SU-DHL-6 (cell line): ENCODE measurements around the gene HOXB5.

ENCODE experiments used
- H2AFZ ChIP-seq: fragments of 200-600 bp; sonication (generic); 2 replicates; pipeline ENCODE4 v1.6.1; 2014; ENCODE audit warnings: low read depth, mild to moderate bottlenecking, moderate library complexity, mixed read lengths, antibody characterized with exemption, low read length; ENCODE audit not compliant: severe bottlenecking
- H3F3A ChIP-seq: fragments of 200-600 bp; shearing (Covaris generic); 2 replicates; pipeline ENCODE4 v1.6.0; 2016; ENCODE audit warnings: antibody characterized with exemption, mild to moderate bottlenecking; ENCODE audit not compliant: insufficient read depth
- H3K27ac ChIP-seq: fragments of 200-600 bp; sonication (generic); 2 replicates; pipeline ENCODE4 v1.5.1; 2016; ENCODE audit warnings: low read depth, mild to moderate bottlenecking, low read length, moderate library complexity, mixed read lengths
- H3K27me3 ChIP-seq: fragments of 200-600 bp; sonication (generic), shearing (Covaris generic); 2 replicates; pipeline ENCODE4 v1.6.0; 2014; ENCODE audit warnings: mild to moderate bottlenecking, low read length
- H3K36me3 ChIP-seq: fragments of 200-600 bp; sonication (generic); 2 replicates; pipeline ENCODE4 v1.6.1; 2014; ENCODE audit warnings: mild to moderate bottlenecking, low read length, mixed read lengths
- H3K4me2 ChIP-seq: fragments of 300-600, 200-600 bp; shearing (Covaris generic), sonication (generic); 2 replicates; pipeline ENCODE4 v1.6.0; 2014; ENCODE audit warnings: low read length, low read depth, mild to moderate bottlenecking; ENCODE audit not compliant: poor library complexity, severe bottlenecking
- H3K4me3 ChIP-seq: fragments of 200-600 bp; sonication (generic); 2 replicates; pipeline ENCODE4 v1.5.1; 2014; ENCODE audit warnings: antibody characterized with exemption, low read length, mild to moderate bottlenecking, mixed read lengths; ENCODE audit not compliant: insufficient read depth, poor library complexity, severe bottlenecking
- H3K79me2 ChIP-seq: fragments of 200-600 bp; sonication (generic); 2 replicates; pipeline ENCODE4 v1.6.1; 2014; ENCODE audit warnings: mild to moderate bottlenecking, low read length, moderate library complexity; ENCODE audit not compliant: insufficient read depth
- H3K9ac ChIP-seq: fragments of 200-600 bp; sonication (generic); 2 replicates; pipeline ENCODE4 v1.7.0; 2014; ENCODE audit warnings: mild to moderate bottlenecking, low read length
- H3K9me2 ChIP-seq: fragments of 200-600 bp; sonication (generic); replicated peaks from 2 replicates; pipeline ENCODE4 v1.6.1; 2014; ENCODE audit warnings: low read length; ENCODE audit not compliant: insufficient read depth
- H3K9me3 ChIP-seq: fragments of 200-600 bp; sonication (generic); 2 replicates; pipeline ENCODE4 v1.6.1; 2014; ENCODE audit warnings: low read length, mixed read lengths; ENCODE audit not compliant: insufficient read depth
- H4K20me1 ChIP-seq: fragments of 200-600 bp; sonication (generic); 2 replicates; pipeline ENCODE4 v1.6.1; 2014; ENCODE audit warnings: low read depth, mild to moderate bottlenecking, antibody characterized with exemption, low read length, moderate library complexity, mixed read lengths
- EZH2phosphoT487 ChIP-seq: fragments of 200-600 bp; sonication (generic), shearing (Covaris generic); conservative IDR thresholded peaks from 2 replicates; pipeline ENCODE4 v1.6.1; 2018; ENCODE audit warnings: mild to moderate bottlenecking, antibody characterized with exemption, low read length, moderate library complexity, mixed read lengths
- TF ChIP-seq, protein P1 (sequence below): fragments of 200-600 bp; sonication (generic); IDR thresholded peaks from one replicate; pipeline ENCODE4 v1.5.1; 2017; ENCODE audit warnings: antibody characterized with exemption, mild to moderate bottlenecking, low read length, moderate library complexity; ENCODE audit not compliant: insufficient read depth, poor library complexity, severe bottlenecking

The HOXB5 gene

DNA sequence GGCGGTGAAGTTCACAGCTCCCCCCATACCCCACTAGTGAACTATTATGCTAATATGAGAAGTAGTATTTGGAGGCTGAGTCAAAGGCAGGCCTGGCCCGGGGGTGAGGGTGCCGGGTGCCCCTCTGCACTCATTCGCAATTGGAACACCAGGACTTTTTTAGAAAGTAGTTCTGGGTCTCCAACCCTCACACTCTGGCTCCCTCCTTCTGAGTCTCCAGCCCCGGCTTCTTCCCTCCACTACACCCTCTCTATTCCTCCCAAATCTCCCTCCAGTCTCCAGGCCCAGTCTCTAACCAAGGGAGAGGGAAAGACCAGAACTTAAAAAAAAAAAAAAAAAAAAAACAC is 37.4 kb downstream of the HOXB5 start:
- H3K4me2 ChIP-seq, result no peak overlapping the region

DNA sequence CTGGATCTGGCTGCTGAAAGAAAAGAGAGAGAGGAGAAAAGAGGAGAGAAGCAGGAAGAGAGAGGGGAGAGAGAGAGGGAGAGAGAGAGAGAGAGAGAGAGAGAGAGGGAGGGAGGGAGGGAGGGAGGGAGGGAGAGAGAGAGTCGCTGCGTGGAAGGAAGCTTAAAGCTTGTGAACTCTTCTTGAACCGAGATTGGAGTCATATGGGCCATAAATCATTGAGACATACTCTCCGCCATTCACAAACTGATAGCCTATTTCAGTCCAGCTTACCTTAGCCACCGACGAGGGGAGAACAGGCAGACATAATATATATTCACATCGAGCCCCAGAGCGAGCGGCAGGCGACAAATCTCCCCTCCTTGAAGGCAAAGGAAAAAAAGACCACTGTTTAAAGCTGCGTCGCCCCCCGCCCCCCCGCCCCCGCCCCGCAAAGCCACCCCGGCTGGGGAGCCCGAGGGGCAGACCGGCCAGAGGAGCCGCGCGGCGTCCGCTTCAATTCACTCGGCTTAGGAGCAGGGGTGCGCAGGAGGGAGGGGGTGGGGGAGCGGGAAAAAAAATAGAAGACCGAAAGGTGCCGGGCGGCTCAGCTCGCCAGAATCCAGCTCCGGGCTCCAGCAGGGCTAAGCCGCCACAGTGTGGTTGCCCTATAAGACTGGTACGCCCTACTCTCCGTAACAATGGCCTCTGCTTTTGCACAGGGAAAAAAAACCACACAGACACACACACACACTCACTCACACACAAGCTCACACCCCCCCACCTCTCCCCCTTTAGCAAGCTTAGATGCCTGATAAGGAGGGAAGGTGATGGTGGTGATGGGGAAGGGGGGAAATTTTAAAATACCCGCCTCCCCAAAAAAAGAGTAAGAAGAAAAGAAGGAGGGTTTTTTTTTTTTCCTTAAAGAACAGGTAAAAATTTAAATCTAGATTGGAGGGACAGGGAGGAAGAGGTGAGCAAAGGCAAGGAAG is 38.0 kb downstream of the HOXB5 start:
- Histone ChIP-seq H3K27ac (no peak overlapping the region), H3K9me2 (no peaks in the 10 kb centered on the region), H3K4me3 (no peak overlapping the region), H4K20me1 (no peaks in the 10 kb centered on the region), H3K9me3 (no peaks in the 10 kb centered on the region), H2AFZ (no peak overlapping the region), H3F3A (no peaks in the 10 kb centered on the region), H3K9ac (no peak overlapping the region), H3K4me2 (no peak overlapping the region), H3K36me3 (no peaks in the 10 kb centered on the region), H3K79me2 (no peaks in the 10 kb centered on the region), H3K27me3 (no peaks in the 10 kb centered on the region)
- no peak for TF ChIP-seq EZH2phosphoT487
- TF ChIP-seq, protein P1, sequence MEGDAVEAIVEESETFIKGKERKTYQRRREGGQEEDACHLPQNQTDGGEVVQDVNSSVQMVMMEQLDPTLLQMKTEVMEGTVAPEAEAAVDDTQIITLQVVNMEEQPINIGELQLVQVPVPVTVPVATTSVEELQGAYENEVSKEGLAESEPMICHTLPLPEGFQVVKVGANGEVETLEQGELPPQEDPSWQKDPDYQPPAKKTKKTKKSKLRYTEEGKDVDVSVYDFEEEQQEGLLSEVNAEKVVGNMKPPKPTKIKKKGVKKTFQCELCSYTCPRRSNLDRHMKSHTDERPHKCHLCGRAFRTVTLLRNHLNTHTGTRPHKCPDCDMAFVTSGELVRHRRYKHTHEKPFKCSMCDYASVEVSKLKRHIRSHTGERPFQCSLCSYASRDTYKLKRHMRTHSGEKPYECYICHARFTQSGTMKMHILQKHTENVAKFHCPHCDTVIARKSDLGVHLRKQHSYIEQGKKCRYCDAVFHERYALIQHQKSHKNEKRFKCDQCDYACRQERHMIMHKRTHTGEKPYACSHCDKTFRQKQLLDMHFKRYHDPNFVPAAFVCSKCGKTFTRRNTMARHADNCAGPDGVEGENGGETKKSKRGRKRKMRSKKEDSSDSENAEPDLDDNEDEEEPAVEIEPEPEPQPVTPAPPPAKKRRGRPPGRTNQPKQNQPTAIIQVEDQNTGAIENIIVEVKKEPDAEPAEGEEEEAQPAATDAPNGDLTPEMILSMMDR, result no peak

More for the DNA sequence above, 37.4 kb downstream of the HOXB5 start:
- no peaks in the 10 kb centered on the region for H3K9me3 ChIP-seq
- H3F3A ChIP-seq, result no peaks in the 10 kb centered on the region
- no peak overlapping the region for H3K4me3 ChIP-seq
- TF ChIP-seq, protein P1, result no peak
- TF ChIP-seq EZH2phosphoT487, result no peak
- no peaks in the 10 kb centered on the region for H3K36me3 ChIP-seq
- H3K27ac ChIP-seq, result no peak overlapping the region
- H3K9me2 ChIP-seq, result no peaks in the 10 kb centered on the region
- H2AFZ ChIP-seq, result no peak overlapping the region
- H4K20me1 ChIP-seq, result no peaks in the 10 kb centered on the region
- H3K9ac ChIP-seq, result no peak overlapping the region
- H3K27me3 ChIP-seq, result no peaks in the 10 kb centered on the region
- no peaks in the 10 kb centered on the region for H3K79me2 ChIP-seq

DNA sequence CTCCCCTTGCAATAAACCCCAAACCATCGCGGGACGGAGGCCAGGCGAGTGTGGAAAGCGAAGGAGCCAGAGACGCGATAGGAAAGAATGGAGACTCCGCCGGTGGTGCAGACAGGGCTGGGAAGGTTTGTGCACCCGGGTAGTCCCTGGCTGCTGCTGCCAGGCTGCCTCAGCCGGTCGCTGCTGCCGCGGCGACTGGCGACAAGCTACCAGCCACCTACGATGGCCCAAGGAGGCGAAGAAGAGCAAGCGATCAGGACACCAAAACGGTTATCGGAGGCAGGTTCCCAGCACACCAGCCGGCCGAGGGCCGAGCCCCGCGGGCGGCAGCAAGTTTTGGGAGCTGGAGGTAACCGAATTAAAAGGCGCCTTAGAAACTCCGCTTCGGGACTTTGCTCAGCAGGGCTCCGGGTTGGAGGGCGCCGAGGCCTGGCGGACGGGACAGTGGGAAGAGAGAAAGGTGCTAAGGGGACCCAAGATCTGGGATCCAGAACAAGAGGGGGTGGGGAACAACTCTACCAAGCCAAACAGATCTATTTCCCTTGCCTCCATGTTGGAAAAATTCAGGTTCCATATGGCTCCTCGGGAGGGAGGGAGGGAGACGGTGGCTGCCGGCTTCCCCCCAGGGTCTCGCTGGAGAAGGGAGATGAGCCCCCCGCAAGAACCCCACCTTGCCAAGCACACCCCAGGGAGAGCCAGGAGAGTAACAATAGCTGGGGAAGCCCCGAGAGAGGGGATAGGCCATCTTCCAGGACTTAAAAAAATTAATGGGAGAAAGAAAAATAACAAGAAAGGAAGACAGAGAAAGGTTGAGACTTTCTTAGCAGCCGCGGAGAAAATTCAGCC is 38.9 kb downstream of the HOXB5 start:
- Histone ChIP-seq H3K27me3 (no peaks in the 10 kb centered on the region), H3F3A (no peaks in the 10 kb centered on the region), H3K4me3 (no peak overlapping the region), H3K9me2 (no peaks in the 10 kb centered on the region), H2AFZ (no peak overlapping the region), H3K4me2 (no peak overlapping the region), H3K9me3 (no peaks in the 10 kb centered on the region), H3K27ac (no peak overlapping the region), H3K9ac (no peak overlapping the region), H3K79me2 (no peaks in the 10 kb centered on the region), H4K20me1 (no peaks in the 10 kb centered on the region), H3K36me3 (no peaks in the 10 kb centered on the region)
- TF ChIP-seq EZH2phosphoT487, result no peak
- TF ChIP-seq, protein P1, result no peak
